ENCODE results near the gene DDIT3.
A peak's percentile ranks its signal among the peaks of the same experiment; 100 is the strongest.
"Not testable (repeated sequence)": the region's sequence is repeated elsewhere in the genome, so short reads cannot be mapped to it uniquely, and the experiment has no call there.

DDIT3 gene

DNA sequence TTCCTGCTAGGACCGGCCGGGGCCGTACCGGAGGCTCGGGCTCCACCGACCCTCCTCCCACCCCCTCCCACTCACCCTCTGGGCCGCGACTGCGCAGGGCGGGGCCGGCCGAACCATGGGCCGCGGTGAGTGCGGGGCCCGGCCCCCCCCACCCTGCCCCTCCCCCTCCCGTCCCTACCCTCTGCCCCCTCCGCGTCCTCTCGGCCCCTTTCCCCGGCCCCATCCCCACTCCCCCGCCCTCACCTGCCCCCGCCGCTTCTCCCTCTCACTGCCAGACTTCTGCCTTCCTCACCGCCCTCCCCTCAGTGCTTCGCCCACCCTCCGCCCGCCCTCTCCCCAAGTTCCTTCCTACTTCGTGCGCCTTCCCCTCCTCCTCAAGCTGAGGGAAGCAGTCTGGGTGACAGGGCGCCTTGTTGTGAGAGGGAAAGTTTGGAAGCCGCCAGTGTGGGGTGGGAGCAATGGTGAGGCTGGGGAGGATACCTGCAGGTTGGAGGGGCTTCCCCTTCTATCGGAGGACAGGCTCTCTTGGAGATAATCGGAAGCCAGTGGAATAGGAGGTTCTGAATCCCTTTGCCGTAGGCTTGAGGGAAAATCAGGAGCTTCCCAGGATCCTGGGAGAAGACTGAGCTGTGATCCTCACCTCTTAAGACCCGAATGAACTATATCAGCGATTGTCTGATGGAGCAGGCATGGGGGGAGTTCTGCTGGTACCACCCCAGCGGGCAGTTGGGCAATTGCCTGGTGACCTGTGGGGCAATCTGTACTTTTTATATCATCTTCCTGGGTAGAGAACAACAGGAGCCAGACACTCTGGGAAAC, 2.8 kb upstream of the DDIT3 start:
- Histone ChIP-seq H3K9ac (ENCODE audit: low read length) (peak overlapping the region; percentile 97), H3K4me3 (ENCODE audit: low read length) (peak overlapping the region; percentile 96), H3K4me1 (ENCODE audit: control insufficient read depth, insufficient read depth, low read length) (peaks cover 52% of the 10 kb centered on the region), H3K27me3 (replicated peaks; ENCODE audit: control insufficient read depth, insufficient read depth, low read length) (no peaks in the 10 kb centered on the region), H3K9me3 (ENCODE audit: control insufficient read depth, low read length) (no peaks in the 10 kb centered on the region), H3K36me3 (ENCODE audit: control insufficient read depth, insufficient read depth, low read length, severe bottlenecking) (peaks cover 50% of the 10 kb centered on the region)
- peak; percentile 69 for DNase-seq (ENCODE audit: low read depth)

DNA sequence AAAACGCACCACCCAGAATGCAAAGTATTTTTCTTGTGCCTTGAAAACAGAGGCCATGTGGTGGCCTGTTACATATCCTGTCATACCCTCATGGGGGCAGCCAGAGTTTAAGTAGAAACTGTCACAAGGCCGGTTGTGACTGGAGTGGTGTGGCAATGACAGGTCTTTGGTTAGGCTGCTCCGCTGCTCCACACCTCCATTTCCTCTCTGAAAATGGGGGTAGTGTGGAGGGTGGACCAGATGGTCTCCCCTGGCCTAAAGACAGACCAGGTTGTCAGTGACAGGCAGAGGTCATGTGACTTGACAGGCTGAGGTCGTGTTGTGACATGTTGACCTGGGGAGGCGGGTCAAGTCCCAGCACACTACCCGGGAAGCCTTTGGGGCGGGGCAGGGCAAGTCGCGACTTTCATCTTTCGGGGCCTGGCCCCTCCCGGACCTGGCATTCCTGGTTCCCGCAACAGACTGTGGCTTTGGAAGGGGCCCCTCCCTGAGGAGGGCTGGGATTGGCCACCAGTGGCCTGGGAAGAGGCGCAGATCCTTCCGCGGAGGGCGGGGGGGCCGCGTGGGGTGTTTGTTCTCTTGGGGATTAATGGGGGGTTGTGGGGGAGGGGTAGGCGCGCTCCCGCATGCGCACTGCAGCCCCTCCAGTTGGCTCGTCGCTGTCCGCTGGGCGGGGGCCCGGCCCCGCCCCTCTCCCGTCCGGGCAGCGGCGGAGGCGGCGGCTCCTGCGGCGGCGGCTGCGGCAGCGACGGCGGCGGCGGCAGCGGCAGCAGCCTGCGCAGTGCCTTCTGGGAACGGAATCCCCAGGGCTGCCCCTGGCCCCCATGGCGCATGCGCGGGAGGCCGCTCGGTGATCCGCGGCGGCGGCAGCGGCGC, 1.9 kb upstream of the DDIT3 start, which contains the start of gene MBD6:
Gene MBD6 (plus strand): TSS at position 814 of the 876 bp plus-strand sequence. CDS start 1,480 bp downstream, outside the sequence.
- peak; percentile 95 for DNase-seq (ENCODE audit: low read depth)
- Histone ChIP-seq H3K36me3 (ENCODE audit: control insufficient read depth, insufficient read depth, low read length, severe bottlenecking) (peaks cover 50% of the 10 kb centered on the region), H3K4me1 (ENCODE audit: control insufficient read depth, insufficient read depth, low read length) (peaks cover 61% of the 10 kb centered on the region), H3K4me3 (ENCODE audit: low read length) (peak within 1 kb of the TSS; percentile 96), H3K27me3 (replicated peaks; ENCODE audit: control insufficient read depth, insufficient read depth, low read length) (no peaks in the 10 kb centered on the region), H3K9ac (ENCODE audit: low read length) (peak within 1 kb of the TSS; percentile 97), H3K9me3 (ENCODE audit: control insufficient read depth, low read length) (no peaks in the 10 kb centered on the region)

GRCh38 chr12:57521525-57522010, 1.3 kb upstream of the DDIT3 start:
- no peak for DNase-seq (ENCODE audit: low read depth)
- Histone ChIP-seq H3K4me1 (ENCODE audit: control insufficient read depth, insufficient read depth, low read length) (peaks cover 58% of the 10 kb centered on the region), H3K27me3 (replicated peaks; ENCODE audit: control insufficient read depth, insufficient read depth, low read length) (no peaks in the 10 kb centered on the region), H3K36me3 (ENCODE audit: control insufficient read depth, insufficient read depth, low read length, severe bottlenecking) (peaks cover 50% of the 10 kb centered on the region), H3K9ac (ENCODE audit: low read length) (peak overlapping the region; percentile 77), H3K4me3 (ENCODE audit: low read length) (peak overlapping the region; percentile 71), H3K9me3 (ENCODE audit: control insufficient read depth, low read length) (no peaks in the 10 kb centered on the region)

DNA sequence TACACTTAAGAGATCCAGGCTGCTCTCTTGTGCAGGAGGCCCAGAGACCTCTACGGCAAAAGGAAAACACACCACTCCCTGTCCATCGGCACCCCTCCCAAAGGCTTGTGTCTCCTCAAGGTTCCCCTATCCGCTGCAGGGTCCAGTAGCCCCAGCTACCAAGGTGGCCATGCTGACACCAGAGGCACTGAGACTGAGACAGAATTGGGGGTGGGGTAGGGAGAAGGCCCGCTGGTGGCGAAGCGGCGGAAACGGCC, 590 bp downstream of the DDIT3 start:
- H3K27me3 ChIP-seq (replicated peaks; ENCODE audit: control insufficient read depth, insufficient read depth, low read length), result no peaks in the 10 kb centered on the region
- peak; percentile 65 for DNase-seq (ENCODE audit: low read depth)
- peak overlapping the region; percentile 99 for H3K4me3 ChIP-seq (ENCODE audit: low read length)
- no peaks in the 10 kb centered on the region for H3K9me3 ChIP-seq (ENCODE audit: control insufficient read depth, low read length)
- H3K4me1 ChIP-seq (ENCODE audit: control insufficient read depth, insufficient read depth, low read length), result peaks cover 46% of the 10 kb centered on the region
- H3K36me3 ChIP-seq (ENCODE audit: control insufficient read depth, insufficient read depth, low read length, severe bottlenecking), result peaks cover 51% of the 10 kb centered on the region
- H3K9ac ChIP-seq (ENCODE audit: low read length), result peak overlapping the region; percentile 100

DNA sequence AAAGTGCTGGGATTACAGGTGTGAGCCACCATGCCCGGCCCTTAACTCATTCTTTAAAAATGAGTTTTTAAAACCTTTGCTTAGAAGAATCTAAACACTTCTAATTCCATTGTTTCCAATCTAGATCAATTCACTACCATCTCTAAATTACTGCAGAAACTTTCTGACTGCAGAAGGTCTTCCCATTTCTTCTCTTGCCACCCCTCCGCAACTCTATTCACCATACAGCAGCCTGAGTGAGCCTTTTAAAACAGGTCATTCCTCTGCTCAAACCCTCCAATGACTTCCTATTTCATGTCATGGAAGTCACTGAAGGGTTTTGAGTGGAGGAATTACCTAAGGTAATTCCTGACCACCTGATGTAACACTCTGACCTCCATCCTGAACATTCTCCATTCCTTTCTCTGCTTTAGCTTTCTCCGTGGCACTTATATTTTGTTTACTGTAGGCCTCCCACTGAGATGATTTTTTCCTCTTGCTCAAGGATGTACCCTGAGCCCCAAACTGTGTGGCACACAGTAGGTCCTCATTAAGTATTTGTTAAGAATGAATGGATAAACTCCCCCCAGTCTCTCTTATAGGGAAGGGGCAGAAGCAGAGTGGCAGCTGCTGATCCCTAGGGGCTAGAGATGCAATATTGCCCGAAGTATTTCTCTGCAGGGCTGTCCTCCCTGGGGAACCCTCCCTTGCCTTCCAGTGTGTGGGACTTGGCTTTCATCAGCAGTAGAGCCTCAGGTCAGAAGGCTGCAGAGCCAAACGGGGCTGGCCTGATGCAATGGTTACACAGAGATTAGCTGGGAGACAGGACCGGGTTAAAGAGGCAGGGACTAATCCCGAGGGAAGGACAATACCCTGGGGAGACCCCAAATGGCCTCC, 1.2 kb downstream of the DDIT3 start:
- H3K27me3 ChIP-seq (replicated peaks; ENCODE audit: control insufficient read depth, insufficient read depth, low read length), result no peaks in the 10 kb centered on the region
- H3K4me1 ChIP-seq (ENCODE audit: control insufficient read depth, insufficient read depth, low read length), result peaks cover 40% of the 10 kb centered on the region
- no peaks in the 10 kb centered on the region for H3K9me3 ChIP-seq (ENCODE audit: control insufficient read depth, low read length)
- DNase-seq (ENCODE audit: low read depth), result peak; percentile 73
- H3K4me3 ChIP-seq (ENCODE audit: low read length), result peak overlapping the region; percentile 99
- peaks cover 51% of the 10 kb centered on the region for H3K36me3 ChIP-seq (ENCODE audit: control insufficient read depth, insufficient read depth, low read length, severe bottlenecking)
- peak overlapping the region; percentile 100 for H3K9ac ChIP-seq (ENCODE audit: low read length)

DNA sequence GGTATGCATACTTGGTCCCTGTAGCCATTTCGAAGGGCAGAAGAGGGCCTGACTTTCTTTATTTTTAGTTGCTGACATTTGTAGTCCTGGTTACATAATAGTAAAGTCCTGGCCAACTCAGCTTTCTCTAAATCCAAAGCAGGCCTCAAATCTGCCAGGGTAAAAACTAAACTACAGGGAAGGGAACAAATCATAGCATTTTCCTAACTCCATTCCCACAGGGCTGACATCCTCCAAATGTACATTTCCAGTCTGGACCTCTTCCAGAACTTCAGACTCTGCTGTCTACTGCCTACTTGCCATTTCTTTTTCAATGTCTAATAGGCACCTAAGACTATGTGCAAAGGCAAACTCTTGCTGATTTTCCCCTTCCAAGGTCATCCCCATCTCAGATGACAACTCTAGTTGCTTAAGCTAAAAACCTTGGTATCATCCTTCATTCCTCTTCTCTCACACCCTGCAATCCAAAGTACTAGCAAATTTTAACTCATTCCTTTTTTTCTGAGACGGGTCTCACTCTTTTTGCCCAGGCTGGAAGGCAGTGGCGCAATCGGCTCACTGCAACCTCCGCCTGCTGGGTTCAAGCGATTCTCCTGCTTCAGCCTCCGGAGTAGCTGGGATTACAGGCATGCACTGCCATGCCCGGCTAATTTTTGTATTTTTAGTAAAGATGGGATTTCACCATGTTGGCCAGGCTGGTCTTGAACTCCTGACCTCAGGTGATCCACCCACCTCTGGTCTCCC, 2.0 kb downstream of the DDIT3 start:
- peak overlapping the region; percentile 99 for H3K4me3 ChIP-seq (ENCODE audit: low read length)
- peak; percentile 42 for DNase-seq (ENCODE audit: low read depth)
- peaks cover 32% of the 10 kb centered on the region for H3K4me1 ChIP-seq (ENCODE audit: control insufficient read depth, insufficient read depth, low read length)
- peaks cover 55% of the 10 kb centered on the region for H3K36me3 ChIP-seq (ENCODE audit: control insufficient read depth, insufficient read depth, low read length, severe bottlenecking)
- H3K27me3 ChIP-seq (replicated peaks; ENCODE audit: control insufficient read depth, insufficient read depth, low read length), result no peaks in the 10 kb centered on the region
- no peaks in the 10 kb centered on the region for H3K9me3 ChIP-seq (ENCODE audit: control insufficient read depth, low read length)
- H3K9ac ChIP-seq (ENCODE audit: low read length), result peak overlapping the region; percentile 100

DNA sequence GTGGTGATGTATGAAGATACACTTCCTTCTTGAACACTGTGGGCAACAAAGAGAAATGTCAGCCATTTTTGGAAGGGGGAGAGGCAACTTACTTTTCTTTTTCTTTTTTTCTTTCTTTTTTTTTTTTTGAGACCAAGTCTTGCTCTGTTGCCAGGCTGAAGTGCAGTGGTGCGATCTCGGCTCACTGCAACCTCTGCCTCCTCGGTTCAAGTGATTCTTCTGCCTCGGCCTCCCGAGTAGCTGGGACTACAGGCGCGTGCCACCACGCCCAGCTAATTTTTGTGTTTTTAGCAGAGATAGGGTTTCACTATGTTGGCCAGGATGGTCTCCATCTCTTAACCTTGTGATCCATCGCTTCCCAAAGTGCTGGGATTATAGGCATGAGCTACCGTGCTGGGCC, 2.6 kb downstream of the DDIT3 start:
- Histone ChIP-seq H3K36me3 (ENCODE audit: control insufficient read depth, insufficient read depth, low read length, severe bottlenecking) (peaks cover 61% of the 10 kb centered on the region), H3K4me3 (ENCODE audit: low read length) (peak overlapping the region; percentile 99), H3K9ac (ENCODE audit: low read length) (peak overlapping the region; percentile 100), H3K4me1 (ENCODE audit: control insufficient read depth, insufficient read depth, low read length) (peaks cover 31% of the 10 kb centered on the region)
- H3K27me3 ChIP-seq (replicated peaks; ENCODE audit: control insufficient read depth, insufficient read depth, low read length); H3K9me3 ChIP-seq (ENCODE audit: control insufficient read depth, low read length); DNase-seq (ENCODE audit: low read depth): not testable (repeated sequence)

DNA sequence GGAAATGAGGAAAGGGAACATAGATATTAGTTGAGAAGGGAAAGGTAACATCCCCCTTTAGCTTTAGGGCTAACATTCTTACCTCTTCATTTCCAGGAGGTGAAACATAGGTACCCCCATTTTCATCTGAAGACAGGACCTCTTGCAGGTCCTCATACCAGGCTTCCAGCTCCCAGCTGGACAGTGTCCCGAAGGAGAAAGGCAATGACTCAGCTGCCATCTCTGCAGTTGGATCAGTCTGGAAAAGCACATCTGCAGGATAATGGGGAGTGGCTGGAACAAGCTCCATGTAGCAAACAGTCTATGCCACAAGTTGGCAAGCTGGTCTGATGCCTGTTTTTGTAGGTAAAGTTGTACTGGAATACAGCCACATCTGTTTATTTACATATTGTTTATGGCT, 3.1 kb downstream of the DDIT3 start:
- peak; percentile 48 for DNase-seq (ENCODE audit: low read depth)

DNA sequence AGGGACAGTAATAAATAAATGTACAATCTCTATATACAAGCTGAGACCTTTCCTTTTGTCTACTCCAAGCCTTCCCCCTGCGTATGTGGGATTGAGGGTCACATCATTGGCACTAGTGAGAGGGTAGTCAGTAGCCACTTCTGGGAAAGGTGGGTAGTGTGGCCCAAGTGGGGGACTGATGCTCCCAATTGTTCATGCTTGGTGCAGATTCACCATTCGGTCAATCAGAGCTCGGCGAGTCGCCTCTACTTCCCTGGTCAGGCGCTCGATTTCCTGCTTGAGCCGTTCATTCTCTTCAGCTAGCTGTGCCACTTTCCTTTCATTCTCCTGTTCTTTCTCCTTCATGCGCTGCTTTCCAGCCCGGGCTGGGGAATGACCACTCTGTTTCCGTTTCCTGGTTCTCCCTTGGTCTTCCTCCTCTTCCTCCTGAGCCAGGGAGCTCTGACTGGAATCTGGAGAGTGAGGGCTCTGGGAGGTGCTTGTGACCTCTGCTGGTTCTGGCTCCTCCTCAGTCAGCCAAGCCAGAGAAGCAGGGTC, 3.6 kb downstream of the DDIT3 start:
- H3K27me3 ChIP-seq (replicated peaks; ENCODE audit: control insufficient read depth, insufficient read depth, low read length), result no peaks in the 10 kb centered on the region
- peak overlapping the region; percentile 7 for H3K9ac ChIP-seq (ENCODE audit: low read length)
- peaks cover 72% of the 10 kb centered on the region for H3K36me3 ChIP-seq (ENCODE audit: control insufficient read depth, insufficient read depth, low read length, severe bottlenecking)
- peak overlapping the region; percentile 99 for H3K4me3 ChIP-seq (ENCODE audit: low read length)
- DNase-seq (ENCODE audit: low read depth), result no peak
- no peaks in the 10 kb centered on the region for H3K9me3 ChIP-seq (ENCODE audit: control insufficient read depth, low read length)
- H3K4me1 ChIP-seq (ENCODE audit: control insufficient read depth, insufficient read depth, low read length), result peaks cover 25% of the 10 kb centered on the region

More for the DNA sequence above, 3.1 kb downstream of the DDIT3 start:
- Histone ChIP-seq H3K36me3 (ENCODE audit: control insufficient read depth, insufficient read depth, low read length, severe bottlenecking) (peaks cover 67% of the 10 kb centered on the region), H3K9me3 (ENCODE audit: control insufficient read depth, low read length) (no peaks in the 10 kb centered on the region), H3K9ac (ENCODE audit: low read length) (peak overlapping the region; percentile 100), H3K27me3 (replicated peaks; ENCODE audit: control insufficient read depth, insufficient read depth, low read length) (no peaks in the 10 kb centered on the region), H3K4me1 (ENCODE audit: control insufficient read depth, insufficient read depth, low read length) (peaks cover 30% of the 10 kb centered on the region), H3K4me3 (ENCODE audit: low read length) (peak overlapping the region; percentile 99)

- no peaks in the 10 kb centered on the region for H3K9me3 ChIP-seq (ENCODE audit: control insufficient read depth, low read length)
- H3K4me3 ChIP-seq (ENCODE audit: low read length), result no peak overlapping the region
- H3K9ac ChIP-seq (ENCODE audit: low read length), result peak overlapping the region; percentile 7
- peaks cover 78% of the 10 kb centered on the region for H3K36me3 ChIP-seq (ENCODE audit: control insufficient read depth, insufficient read depth, low read length, severe bottlenecking)
- no peak for DNase-seq (ENCODE audit: low read depth)
- H3K4me1 ChIP-seq (ENCODE audit: control insufficient read depth, insufficient read depth, low read length), result peaks cover 19% of the 10 kb centered on the region
- H3K27me3 ChIP-seq (replicated peaks; ENCODE audit: control insufficient read depth, insufficient read depth, low read length), result no peaks in the 10 kb centered on the region
Observed at GRCh38 chr12:57515934-57516541, 4.3 kb downstream of the DDIT3 start.
